Endothelial cell of umbilical vein (primary cell): ENCODE measurements around the gene CRNN. TPM values are rescaled to one million over a fixed set of nuclear protein-coding genes. Genes with fewer than 3 reads are reported as not detected.

Experiments used
- Bru-seq: library from RNA; stranded (reverse); fragments of 400-500 nt; gene quantifications from one replicate; lab custom pipeline; 2021; lab: Mats Ljungman, UMichigan
- BruChase-seq, 2 experiments: library from RNA; stranded (reverse); fragments of 400-500 nt; gene quantifications; one replicate each; lab custom pipeline; 2021; lab: Mats Ljungman, UMichigan
- BruUV-seq: library from RNA; stranded (reverse); fragments of 400-500 nt; replicated peaks from 2 replicates; lab custom pipeline; 2021; lab: Mats Ljungman, UMichigan
- CTCF ChIA-PET: fragments of 300-600, 350-600 bp; sonication (Branson Sonifier 250); formaldehyde crosslinking; loops from one replicate; lab custom pipeline; 2021; ENCODE audit warnings: antibody characterized with exemption, inconsistent platforms; lab: Charles Lee
- POLR2A ChIA-PET: fragments of 300-600, 350-600 bp; sonication (Branson Sonifier 250); formaldehyde crosslinking; loops from one replicate; lab custom pipeline; 2021; ENCODE audit warnings: antibody characterized with exemption, inconsistent platforms; lab: Charles Lee
- DNase-seq: peaks from one replicate; pipeline ENCODE4 v3.0.0-alpha.2; 2011; ENCODE audit warnings: low read depth, low spot score
- FAIRE-seq: peaks from 2 replicates; lab custom pipeline; 2011; peaks lifted over from hg19 to GRCh38; lab: Jason Lieb, UNC
- H2AFZ ChIP-seq: 2 replicates; pipeline ENCODE4 v1.6.0; 2012; ENCODE audit warnings: low read depth, low read length, control low read depth, inconsistent platforms
- H3K27ac ChIP-seq: 2 replicates; pipeline ENCODE4 v1.5.1; 2011; ENCODE audit warnings: low read depth, mild to moderate bottlenecking, control low read depth, low read length, moderate library complexity; ENCODE audit not compliant: insufficient read depth
- H3K27me3 ChIP-seq, 2 experiments: 2 replicates each; pipeline versions ENCODE4 v1.6.0 to v1.6.1; 2011; ENCODE audit warnings: low read length in 2 of 2, mixed read lengths in 1 of 2; ENCODE audit not compliant: control insufficient read depth in 2 of 2, insufficient read depth in 2 of 2
- H3K36me3 ChIP-seq, 2 experiments: 2 replicates in 1 of 2; 3 replicates in 1 of 2; pipeline ENCODE4 v1.5.1; 2011; ENCODE audit warnings: low read length in 2 of 2, mild to moderate bottlenecking in 1 of 2, moderate library complexity in 1 of 2; ENCODE audit not compliant: control insufficient read depth in 2 of 2, insufficient read depth in 2 of 2; ENCODE audit errors: extremely low read depth in 1 of 2
- H3K4me1 ChIP-seq: 3 replicates; pipeline ENCODE4 v1.5.1; 2011; ENCODE audit warnings: mild to moderate bottlenecking, low read length; ENCODE audit not compliant: control insufficient read depth, insufficient read depth; ENCODE audit errors: extremely low read depth
- H3K4me2 ChIP-seq: 2 replicates; pipeline ENCODE4 v1.6.1; 2011; ENCODE audit warnings: low read length, control low read depth, mixed read lengths; ENCODE audit not compliant: insufficient read depth
- H3K4me3 ChIP-seq, 3 experiments: fragments of 200-600 bp in 1 of 3; sonication (generic), shearing (Covaris generic) in 1 of 3; replicated peaks in 1 of 3; 2 replicates each; pipeline ENCODE4 v1.5.1; 2011 to 2016; ENCODE audit warnings: control low read depth in 3 of 3, low read length in 3 of 3, mild to moderate bottlenecking in 2 of 3, inconsistent platforms in 1 of 3, low read depth in 1 of 3, moderate library complexity in 1 of 3; ENCODE audit not compliant: insufficient read depth in 1 of 3
- H3K79me2 ChIP-seq: 2 replicates; pipeline ENCODE4 v1.6.0; 2012; ENCODE audit warnings: low read length, inconsistent platforms; ENCODE audit not compliant: control insufficient read depth, insufficient read depth
- H3K9ac ChIP-seq: replicated peaks from 2 replicates; pipeline ENCODE3; 2011; ENCODE audit warnings: low read length, control low read depth; ENCODE audit not compliant: insufficient read depth; ENCODE audit errors: extremely low read depth
- H3K9me1 ChIP-seq: replicated peaks from 3 replicates; pipeline ENCODE4 v1.6.0; 2011; ENCODE audit warnings: mild to moderate bottlenecking, low read length; ENCODE audit not compliant: control insufficient read depth, insufficient read depth; ENCODE audit errors: extremely low read depth
- H3K9me3 ChIP-seq: replicated peaks from 2 replicates; pipeline ENCODE4 v1.5.1; 2012; ENCODE audit warnings: low read length, inconsistent platforms; ENCODE audit not compliant: control insufficient read depth, insufficient read depth
- H4K20me1 ChIP-seq: replicated peaks from 2 replicates; pipeline ENCODE3; 2011; ENCODE audit warnings: mild to moderate bottlenecking, low read length; ENCODE audit not compliant: control insufficient read depth, insufficient read depth; ENCODE audit errors: extremely low read depth
- CTCF ChIP-seq, 2 donors: IDR thresholded peaks; 1 replicate in 1 of 2; 2 replicates in 1 of 2; pipeline ENCODE4 v1.5.1; 2011; ENCODE audit warnings: low read length in 2 of 2, mild to moderate bottlenecking in 2 of 2, moderate library complexity in 2 of 2, control low read depth in 1 of 2, inconsistent platforms in 1 of 2, low read depth in 1 of 2; ENCODE audit not compliant: insufficient read depth in 1 of 2; ENCODE audit errors: extremely low read depth in 1 of 2
- EZH2 ChIP-seq: IDR thresholded peaks from 2 replicates; pipeline ENCODE4 v1.6.1; 2012; ENCODE audit warnings: borderline replicate concordance, low read depth, mild to moderate bottlenecking, moderate library complexity, low read length, inconsistent platforms; ENCODE audit not compliant: severe bottlenecking
- FOS ChIP-seq: IDR thresholded peaks from 2 replicates; pipeline ENCODE4 v1.6.1; 2011; ENCODE audit warnings: mild to moderate bottlenecking, low read length, moderate library complexity, borderline replicate concordance; ENCODE audit not compliant: insufficient read depth
- GATA2 ChIP-seq: IDR thresholded peaks from 2 replicates; pipeline ENCODE4 v1.7.0; 2011; ENCODE audit warnings: low read depth, mild to moderate bottlenecking, moderate library complexity, mixed read lengths, low read length; ENCODE audit not compliant: insufficient read length, insufficient read depth
- JUN ChIP-seq: IDR thresholded peaks from 2 replicates; pipeline ENCODE4 v1.6.1; 2011; ENCODE audit warnings: borderline replicate concordance, low read depth; ENCODE audit not compliant: insufficient read length, insufficient read depth
- MAX ChIP-seq: IDR thresholded peaks from 2 replicates; pipeline ENCODE4 v1.6.1; 2011; ENCODE audit not compliant: insufficient read depth, insufficient read length
- MYC ChIP-seq: IDR thresholded peaks from one replicate; pipeline ENCODE4 v1.6.1; 2011; ENCODE audit warnings: mild to moderate bottlenecking, low read depth, low read length
- POLR2A ChIP-seq: IDR thresholded peaks from 2 replicates; pipeline ENCODE4 v1.6.1; 2012; ENCODE audit warnings: low read depth, mild to moderate bottlenecking, control low read depth, low read length
- POLR2AphosphoS5 ChIP-seq: IDR thresholded peaks from 2 replicates; pipeline ENCODE4 v1.6.1; 2012; ENCODE audit warnings: low read depth, mild to moderate bottlenecking, control low read depth, low read length, moderate library complexity; ENCODE audit not compliant: insufficient read depth
- dilution Hi-C: fragments of 300-500 bp; cut with MboI; formaldehyde crosslinking; loops from one replicate; pipeline ENCODE4 v1.15.0; 2019; ENCODE audit warnings: low sequenced_read_pairs; ENCODE audit not compliant: extremely low pct_ligation_motif_present
- intact Hi-C: fragments of 100-400 bp; cut with micrococcal nuclease; formaldehyde crosslinking; loops from one replicate; pipeline ENCODE4 v1.10.0; 2022
- long read RNA-seq: library from polyadenylated mRNA; stranded (forward); transcript quantifications from one replicate; pipeline ENCODE4 v2.0.0, GENCODE V29; 2021
- polyA minus RNA-seq, 3 experiments: library from RNA; depleted of rRNA, polyadenylated mRNA; stranded (reverse); fragments of >200 nt; gene quantifications; 1 replicate in 1 of 3; 2 replicates in 2 of 3; pipeline ENCODE4 v1.2.3, GENCODE V29; 2011
- polyA plus RNA-seq, 4 experiments: library from polyadenylated mRNA; depleted of rRNA in 3 of 4; stranded (reverse) in 3 of 4; unstranded in 1 of 4; fragments of >200 nt; gene quantifications; 2 replicates each; pipeline versions ENCODE4 v1.2.1 to v1.2.3, GENCODE V29; 2011 to 2012; ENCODE audit warnings: missing spikeins in 1 of 4
- total RNA-seq: library from RNA; stranded (reverse); gene quantifications from 2 replicates; pipeline ENCODE4 v1.2.3, GENCODE V29; 2021

Gene CRNN
- total RNA-seq (not detected in 2 replicates), polyA plus RNA-seq (not detected in 2 replicates), polyA minus RNA-seq (not detected in 2 replicates), Bru-seq, nascent RNA (not detected), BruChase-seq, experiment 1, labeled RNA remaining after a 6-hour chase (not detected), BruChase-seq, experiment 2, labeled RNA remaining after a 2-hour chase (not detected)
- not detected in 2 replicates for polyA plus RNA-seq (2011; cell fraction: cytosol; rRNA removed)
- polyA plus RNA-seq (2011; cell fraction: nucleus; rRNA removed) = not detected in 2 replicates
- not detected in 2 replicates for polyA plus RNA-seq (2012)
- not detected for polyA minus RNA-seq (2011; cell fraction: cytosol; rRNA and poly(A)+ RNA removed)
- polyA minus RNA-seq (2011; cell fraction: nucleus; rRNA and poly(A)+ RNA removed) = not detected in 2 replicates
- long read RNA-seq = 0 reads

GRCh38 chr1:152413909-152414308 lies at the start of gene CRNN:
Gene CRNN, minus strand, starts transcription at chr1:152414263. Its CDS starts 2,030 bp downstream, at chr1:152412233.
- Histone ChIP-seq H2AFZ (no peak within 1 kb of the TSS), H3K27me3 (no peaks in the 10 kb centered on the region), H3K27ac (no peak within 1 kb of the TSS), H3K4me3 (no peak within 1 kb of the TSS), H4K20me1 (no peaks in the 10 kb centered on the region), H3K36me3 (no peaks in the 10 kb centered on the region), H3K4me2 (no peak within 1 kb of the TSS), H3K9me1 (no peaks in the 10 kb centered on the region), H3K4me1 (no peaks in the 10 kb centered on the region), H3K9ac (no peak within 1 kb of the TSS), H3K79me2 (no peaks in the 10 kb centered on the region), H3K9me3 (no peaks in the 10 kb centered on the region)
- dilution Hi-C loops = no loop called here
- FAIRE-seq (no peak), DNase-seq (no peak)
- ChIA-PET POLR2A (no interaction called here), CTCF (interaction anchor here (2.3 kb wide), 1 partner anchor 15 kb away, joined by 8 read pairs; no protein-coding TSS in a partner anchor)
- intact Hi-C loops = no loop called here
- TF ChIP-seq POLR2AphosphoS5 (no peak), MYC (no peak)
- BruUV-seq = no TSS peak

GRCh38 chr1:152462636-152463035 lies 48.6 kb upstream of the CRNN start:
- no TSS peak for BruUV-seq
- Histone ChIP-seq H3K36me3 (no peaks in the 10 kb centered on the region), H2AFZ (no peak overlapping the region), H3K4me3 (no peak overlapping the region), H3K79me2 (no peaks in the 10 kb centered on the region), H3K27me3 (peaks cover 0 to 4% of the 10 kb centered on the region in 2 experiments), H3K9me3 (no peaks in the 10 kb centered on the region), H3K27ac (no peak overlapping the region), H3K9ac (no peak overlapping the region), H3K9me1 (no peaks in the 10 kb centered on the region), H3K4me1 (no peaks in the 10 kb centered on the region), H4K20me1 (no peaks in the 10 kb centered on the region), H3K4me2 (no peak overlapping the region)
- FAIRE-seq (no peak), DNase-seq (no peak)
- dilution Hi-C loops (no loop called here), intact Hi-C loops (no loop called here)
- ChIA-PET POLR2A (no interaction called here), CTCF (no interaction called here)
- TF ChIP-seq GATA2 = no peak
- no peak for TF ChIP-seq MAX
- TF ChIP-seq MYC = no peak
- no peak for TF ChIP-seq JUN
- TF ChIP-seq POLR2A = no peak
- TF ChIP-seq FOS = no peak
- no peak for TF ChIP-seq POLR2AphosphoS5
- TF ChIP-seq EZH2 = no peak
- TF ChIP-seq CTCF (IDR thresholded peaks at IDR 0.05; ENCODE audit: extremely low read depth in 1 of 2, insufficient read depth in 1 of 2, low read depth in 1 of 2, low read length in 2 of 2) = no peak
